Ascending aorta (tissue), 2 donors: ENCODE results near the gene CNTN2. TPM values are rescaled to one million over a fixed set of nuclear protein-coding genes. Genes with fewer than 3 reads are reported as not detected.

Experiments
- DNase-seq, 2 donors: peaks; one replicate each; pipeline ENCODE4 v3.0.0-alpha.2; 2019; ENCODE audit warnings: low spot score in 2 of 2
- H3K27ac ChIP-seq, 2 donors: fragments of 200-600 bp; sonication (generic); one replicate each; pipeline ENCODE4 v1.5.1; 2016 to 2017; ENCODE audit warnings: mild to moderate bottlenecking in 1 of 2
- H3K27me3 ChIP-seq: fragments of 200-600 bp; sonication (generic); one replicate; pipeline ENCODE4 v1.5.1; 2017
- H3K36me3 ChIP-seq, 2 donors: fragments of 200-600 bp; sonication (generic); one replicate each; pipeline ENCODE4 v1.5.1; 2016
- H3K4me1 ChIP-seq, 2 donors: fragments of 200-600 bp; sonication (generic); one replicate each; pipeline ENCODE4 v1.5.1; 2016 to 2017; ENCODE audit warnings: mild to moderate bottlenecking in 1 of 2
- H3K4me3 ChIP-seq, 2 donors: fragments of 200-600 bp; sonication (generic); one replicate each; pipeline ENCODE4 v1.5.1; 2016 to 2017; ENCODE audit warnings: mild to moderate bottlenecking in 1 of 2
- H3K9me3 ChIP-seq, 2 donors: fragments of 200-600 bp; sonication (generic); one replicate each; pipeline ENCODE4 v1.5.1; 2016
- intact Hi-C: fragments of 100-400 bp; cut with DNase I; formaldehyde crosslinking; loops from one replicate; pipeline ENCODE4 v1.15.1; 2023
- total RNA-seq: library from RNA; depleted of rRNA; stranded (reverse); fragments of >200 nt; gene quantifications from one replicate; pipeline ENCODE4 v1.1.0, GENCODE V29; 2016
- TF ChIP-seq, protein P1 (sequence below), 3 experiments: fragments of 200-600 bp in 2 of 3; fragments of 450-650 bp in 1 of 3; sonication (generic) in 2 of 3; IDR thresholded peaks; one replicate each; pipeline ENCODE4 v1.5.1; 2016 to 2019; ENCODE audit warnings: antibody characterized with exemption in 3 of 3, mild to moderate bottlenecking in 1 of 3, moderate library complexity in 1 of 3

CNTN2 gene
- total RNA-seq, 1 donor from 2014 or later, result 0.32 TPM

- DNase-seq, result no peak
- no peak overlapping the region for H3K4me3 ChIP-seq
- H3K9me3 ChIP-seq, result no peaks in the 10 kb centered on the region
- no peaks in the 10 kb centered on the region for H3K4me1 ChIP-seq
- TF ChIP-seq, protein P1, sequence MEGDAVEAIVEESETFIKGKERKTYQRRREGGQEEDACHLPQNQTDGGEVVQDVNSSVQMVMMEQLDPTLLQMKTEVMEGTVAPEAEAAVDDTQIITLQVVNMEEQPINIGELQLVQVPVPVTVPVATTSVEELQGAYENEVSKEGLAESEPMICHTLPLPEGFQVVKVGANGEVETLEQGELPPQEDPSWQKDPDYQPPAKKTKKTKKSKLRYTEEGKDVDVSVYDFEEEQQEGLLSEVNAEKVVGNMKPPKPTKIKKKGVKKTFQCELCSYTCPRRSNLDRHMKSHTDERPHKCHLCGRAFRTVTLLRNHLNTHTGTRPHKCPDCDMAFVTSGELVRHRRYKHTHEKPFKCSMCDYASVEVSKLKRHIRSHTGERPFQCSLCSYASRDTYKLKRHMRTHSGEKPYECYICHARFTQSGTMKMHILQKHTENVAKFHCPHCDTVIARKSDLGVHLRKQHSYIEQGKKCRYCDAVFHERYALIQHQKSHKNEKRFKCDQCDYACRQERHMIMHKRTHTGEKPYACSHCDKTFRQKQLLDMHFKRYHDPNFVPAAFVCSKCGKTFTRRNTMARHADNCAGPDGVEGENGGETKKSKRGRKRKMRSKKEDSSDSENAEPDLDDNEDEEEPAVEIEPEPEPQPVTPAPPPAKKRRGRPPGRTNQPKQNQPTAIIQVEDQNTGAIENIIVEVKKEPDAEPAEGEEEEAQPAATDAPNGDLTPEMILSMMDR (IDR thresholded peaks at IDR 0.05), result no peak
- H3K27me3 ChIP-seq, result no peaks in the 10 kb centered on the region
- H3K36me3 ChIP-seq, result no peaks in the 10 kb centered on the region
- no peak overlapping the region for H3K27ac ChIP-seq
- intact Hi-C loops, result no loop called here
Measured at GRCh38 chr1:205071028-205071409, 28.0 kb downstream of the CNTN2 start.

DNA sequence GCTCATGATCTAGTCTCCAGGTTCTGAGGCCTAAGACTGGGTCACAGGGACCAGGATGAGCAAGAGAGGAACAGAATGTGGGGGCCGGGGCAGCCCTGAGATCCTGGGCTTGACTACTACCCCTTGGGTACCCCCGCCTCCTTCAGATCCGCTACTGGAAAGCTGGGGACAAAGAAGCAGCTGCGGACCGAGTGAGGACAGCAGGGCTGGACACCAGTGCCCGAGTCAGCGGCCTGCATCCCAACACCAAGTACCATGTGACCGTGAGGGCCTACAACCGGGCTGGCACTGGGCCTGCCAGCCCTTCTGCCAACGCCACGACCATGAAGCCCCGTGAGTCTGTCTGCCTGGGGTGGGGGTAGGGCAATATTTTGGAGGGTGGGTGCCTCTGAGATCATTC is 28.8 kb downstream of the CNTN2 start:
- TF ChIP-seq, protein P1 (IDR thresholded peaks at IDR 0.05), result no peak
- H3K4me3 ChIP-seq, result no peak overlapping the region
- no peaks in the 10 kb centered on the region for H3K4me1 ChIP-seq

GRCh38 chr1:205072286-205072685 is 29.3 kb downstream of the CNTN2 start:
- Histone ChIP-seq H3K36me3 (no peaks in the 10 kb centered on the region), H3K4me3 (no peak overlapping the region), H3K27ac (no peak overlapping the region), H3K27me3 (no peaks in the 10 kb centered on the region), H3K9me3 (no peaks in the 10 kb centered on the region), H3K4me1 (no peaks in the 10 kb centered on the region)
- intact Hi-C loops, result no loop called here
- TF ChIP-seq, protein P1 (IDR thresholded peaks at IDR 0.05), result no peak
- DNase-seq, result no peak

More for the DNA sequence above, 28.8 kb downstream of the CNTN2 start:
- intact Hi-C loops, result no loop called here
- DNase-seq, result no peak
- H3K36me3 ChIP-seq, result no peaks in the 10 kb centered on the region
- no peaks in the 10 kb centered on the region for H3K27me3 ChIP-seq
- no peaks in the 10 kb centered on the region for H3K9me3 ChIP-seq
- H3K27ac ChIP-seq, result no peak overlapping the region

DNA sequence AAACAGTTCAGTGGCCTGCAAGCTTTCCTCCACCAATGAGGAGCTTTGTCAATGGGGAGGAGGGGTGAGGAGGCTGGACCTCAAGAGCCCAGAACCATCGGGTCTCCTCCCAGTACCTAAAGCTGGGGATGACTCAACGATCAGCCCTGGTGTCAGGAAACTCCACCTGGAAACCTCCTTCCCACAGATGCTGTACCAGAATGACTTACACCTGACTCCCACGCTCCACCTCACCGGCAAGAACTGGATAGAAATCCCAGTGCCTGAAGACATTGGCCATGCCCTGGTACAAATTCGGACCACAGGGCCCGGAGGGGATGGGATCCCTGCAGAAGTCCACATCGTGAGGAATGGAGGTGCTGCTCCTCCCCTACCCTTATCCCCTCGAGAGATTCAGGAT is 29.9 kb downstream of the CNTN2 start:
- no peaks in the 10 kb centered on the region for H3K4me1 ChIP-seq
- no peak for DNase-seq
- H3K27me3 ChIP-seq, result no peaks in the 10 kb centered on the region
- no peaks in the 10 kb centered on the region for H3K36me3 ChIP-seq
- no peak overlapping the region for H3K27ac ChIP-seq
- TF ChIP-seq, protein P1 (IDR thresholded peaks at IDR 0.05), result no peak
- no peaks in the 10 kb centered on the region for H3K9me3 ChIP-seq
- H3K4me3 ChIP-seq, result no peak overlapping the region
- intact Hi-C loops, result no loop called here

GRCh38 chr1:205073511-205073910 is 30.5 kb downstream of the CNTN2 start:
- Histone ChIP-seq H3K4me1 (no peaks in the 10 kb centered on the region), H3K4me3 (no peak overlapping the region), H3K27me3 (no peaks in the 10 kb centered on the region), H3K9me3 (no peaks in the 10 kb centered on the region), H3K27ac (no peak overlapping the region), H3K36me3 (no peaks in the 10 kb centered on the region)
- TF ChIP-seq, protein P1 (IDR thresholded peaks at IDR 0.05), result no peak
- no peak for DNase-seq
- intact Hi-C loops, result no loop called here

- no peaks in the 10 kb centered on the region for H3K27me3 ChIP-seq
- no peaks in the 10 kb centered on the region for H3K4me1 ChIP-seq
- no peak overlapping the region for H3K4me3 ChIP-seq
- TF ChIP-seq, protein P1 (IDR thresholded peaks at IDR 0.05), result no peak
- intact Hi-C loops, result no loop called here
- no peak overlapping the region for H3K27ac ChIP-seq
- no peaks in the 10 kb centered on the region for H3K36me3 ChIP-seq
- H3K9me3 ChIP-seq, result no peaks in the 10 kb centered on the region
- no peak for DNase-seq
Measured at GRCh38 chr1:205074084-205074483, 31.1 kb downstream of the CNTN2 start.
